DOHH2 (cell line): ENCODE results near the gene TMEM255A.

Experiments used
- H3F3A ChIP-seq: fragments of 200-600 bp; sonication (generic), shearing (Covaris generic); 2 replicates; pipeline ENCODE4 v1.6.0; 2016; ENCODE audit warnings: antibody characterized with exemption, mild to moderate bottlenecking; ENCODE audit not compliant: control insufficient read depth, insufficient read depth
- H3K27ac ChIP-seq: fragments of 200-600 bp; sonication (generic); 2 replicates; pipeline ENCODE4 v1.5.1; 2014; ENCODE audit warnings: low read depth, mild to moderate bottlenecking, low read length, moderate library complexity
- H3K27me3 ChIP-seq: fragments of 200-600 bp; sonication (generic); 2 replicates; pipeline ENCODE4 v1.6.1; 2014; ENCODE audit warnings: mild to moderate bottlenecking, low read length, mixed read lengths; ENCODE audit not compliant: control insufficient read depth
- H3K36me3 ChIP-seq: fragments of 200-600 bp; sonication (generic); 2 replicates; pipeline ENCODE4 v1.6.1; 2014; ENCODE audit warnings: mild to moderate bottlenecking, low read length, moderate library complexity, mixed read lengths; ENCODE audit not compliant: control insufficient read depth
- H3K4me1 ChIP-seq: fragments of 200-600 bp; sonication (generic); 2 replicates; pipeline ENCODE4 v1.6.1; 2014; ENCODE audit warnings: mild to moderate bottlenecking, low read length, mixed read lengths; ENCODE audit not compliant: control insufficient read depth
- H3K4me2 ChIP-seq: fragments of 200-600 bp; sonication (generic); 2 replicates; pipeline ENCODE4 v1.6.0; 2014; ENCODE audit warnings: mild to moderate bottlenecking, low read length, moderate library complexity
- H3K4me3 ChIP-seq: fragments of 200-600 bp; sonication (generic); 2 replicates; pipeline ENCODE4 v1.5.1; 2014; ENCODE audit warnings: mild to moderate bottlenecking, low read length, mixed read lengths
- H3K79me2 ChIP-seq: fragments of 200-600 bp; sonication (generic); 2 replicates; pipeline ENCODE4 v1.6.1; 2014; ENCODE audit warnings: mild to moderate bottlenecking, low read length, mixed read lengths; ENCODE audit not compliant: control insufficient read depth
- H3K9me2 ChIP-seq: fragments of 200-600 bp; sonication (generic); replicated peaks from 2 replicates; pipeline ENCODE4 v1.6.1; 2014; ENCODE audit warnings: mild to moderate bottlenecking, low read length, mixed read lengths; ENCODE audit not compliant: control insufficient read depth
- H3K9me3 ChIP-seq: fragments of 200-600 bp; sonication (generic); 2 replicates; pipeline ENCODE4 v1.6.1; 2014; ENCODE audit warnings: antibody characterized with exemption, low read length, mixed read lengths; ENCODE audit not compliant: control insufficient read depth, insufficient read depth
- H4K20me1 ChIP-seq: fragments of 200-600 bp; sonication (generic); 2 replicates; pipeline ENCODE4 v1.6.0; 2014; ENCODE audit warnings: low read depth, mild to moderate bottlenecking, antibody characterized with exemption, low read length, moderate library complexity; ENCODE audit not compliant: control insufficient read depth, insufficient read depth
- EZH2phosphoT487 ChIP-seq: fragments of 200-600 bp; sonication (generic); IDR thresholded peaks from 2 replicates; pipeline ENCODE4 v1.6.1; 2017; ENCODE audit warnings: borderline replicate concordance, mild to moderate bottlenecking, antibody characterized with exemption, low read length, moderate library complexity, mixed read lengths
- TF ChIP-seq, protein P1 (sequence below): fragments of 200-600 bp; sonication (generic); IDR thresholded peaks from one replicate; pipeline ENCODE4 v1.5.1; 2014; ENCODE audit warnings: antibody characterized with exemption, mild to moderate bottlenecking, low read depth, low read length; ENCODE audit not compliant: poor library complexity, severe bottlenecking

The TMEM255A gene

GRCh38 chrX:120213438-120214265 lies 97.6 kb downstream of the TMEM255A start:
- Histone ChIP-seq H3F3A (no peaks in the 10 kb centered on the region), H3K27me3 (no peaks in the 10 kb centered on the region), H3K4me3 (no peak overlapping the region), H3K4me2 (no peak overlapping the region), H3K9me2 (no peaks in the 10 kb centered on the region), H3K27ac (no peak overlapping the region), H4K20me1 (no peaks in the 10 kb centered on the region), H3K9me3 (no peaks in the 10 kb centered on the region), H3K36me3 (no peaks in the 10 kb centered on the region), H3K4me1 (no peaks in the 10 kb centered on the region), H3K79me2 (no peaks in the 10 kb centered on the region)
- no peak for TF ChIP-seq EZH2phosphoT487
- TF ChIP-seq, protein P1, sequence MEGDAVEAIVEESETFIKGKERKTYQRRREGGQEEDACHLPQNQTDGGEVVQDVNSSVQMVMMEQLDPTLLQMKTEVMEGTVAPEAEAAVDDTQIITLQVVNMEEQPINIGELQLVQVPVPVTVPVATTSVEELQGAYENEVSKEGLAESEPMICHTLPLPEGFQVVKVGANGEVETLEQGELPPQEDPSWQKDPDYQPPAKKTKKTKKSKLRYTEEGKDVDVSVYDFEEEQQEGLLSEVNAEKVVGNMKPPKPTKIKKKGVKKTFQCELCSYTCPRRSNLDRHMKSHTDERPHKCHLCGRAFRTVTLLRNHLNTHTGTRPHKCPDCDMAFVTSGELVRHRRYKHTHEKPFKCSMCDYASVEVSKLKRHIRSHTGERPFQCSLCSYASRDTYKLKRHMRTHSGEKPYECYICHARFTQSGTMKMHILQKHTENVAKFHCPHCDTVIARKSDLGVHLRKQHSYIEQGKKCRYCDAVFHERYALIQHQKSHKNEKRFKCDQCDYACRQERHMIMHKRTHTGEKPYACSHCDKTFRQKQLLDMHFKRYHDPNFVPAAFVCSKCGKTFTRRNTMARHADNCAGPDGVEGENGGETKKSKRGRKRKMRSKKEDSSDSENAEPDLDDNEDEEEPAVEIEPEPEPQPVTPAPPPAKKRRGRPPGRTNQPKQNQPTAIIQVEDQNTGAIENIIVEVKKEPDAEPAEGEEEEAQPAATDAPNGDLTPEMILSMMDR, result peak; percentile 72
